Gastroesophageal sphincter (tissue), 3 donors: ENCODE results near the gene TRAPPC6A.

ENCODE experiments used
- POLR2A ChIP-seq, 2 donors: fragments of 450-650 bp; IDR thresholded peaks; one replicate each; pipeline ENCODE4 v1.6.1; 2017; ENCODE audit warnings: antibody characterized with exemption in 2 of 2, mild to moderate bottlenecking in 2 of 2, moderate library complexity in 1 of 2
- POLR2AphosphoS5 ChIP-seq: sonication (generic); formaldehyde crosslinking; IDR thresholded peaks from one replicate; pipeline ENCODE4 v1.6.1; 2017; ENCODE audit warnings: antibody characterized with exemption
- TF ChIP-seq, protein P1 (sequence below), 4 experiments: fragments of 200-600 bp in 2 of 4; fragments of 450-650 bp in 2 of 4; sonication (generic) in 1 of 4; IDR thresholded peaks; one replicate each; pipeline ENCODE4 v1.5.1; 2017 to 2019; ENCODE audit warnings: antibody characterized with exemption in 4 of 4, mild to moderate bottlenecking in 2 of 4, moderate library complexity in 2 of 4

DNA sequence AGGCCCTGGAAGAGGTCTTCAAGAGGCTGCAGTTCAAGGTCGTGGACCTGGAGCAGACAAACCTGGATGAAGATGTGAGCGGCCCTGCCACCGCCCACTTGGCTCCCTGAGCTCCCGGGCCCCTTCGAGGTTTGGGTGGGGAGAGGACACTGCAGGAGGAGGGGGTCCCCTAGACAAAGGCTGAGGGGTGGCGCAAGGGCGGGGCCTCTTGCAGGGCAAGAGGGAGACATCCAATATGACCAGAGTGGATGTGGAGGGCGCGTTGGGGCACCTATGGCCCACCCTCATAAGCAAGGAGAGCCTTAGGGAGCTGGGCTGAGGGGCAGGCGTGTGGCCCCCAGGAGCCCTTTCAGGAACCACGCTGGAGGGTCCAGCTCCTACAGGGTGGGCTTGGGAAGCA is 37.5 kb downstream of the TRAPPC6A start:
- TF ChIP-seq, protein P1, sequence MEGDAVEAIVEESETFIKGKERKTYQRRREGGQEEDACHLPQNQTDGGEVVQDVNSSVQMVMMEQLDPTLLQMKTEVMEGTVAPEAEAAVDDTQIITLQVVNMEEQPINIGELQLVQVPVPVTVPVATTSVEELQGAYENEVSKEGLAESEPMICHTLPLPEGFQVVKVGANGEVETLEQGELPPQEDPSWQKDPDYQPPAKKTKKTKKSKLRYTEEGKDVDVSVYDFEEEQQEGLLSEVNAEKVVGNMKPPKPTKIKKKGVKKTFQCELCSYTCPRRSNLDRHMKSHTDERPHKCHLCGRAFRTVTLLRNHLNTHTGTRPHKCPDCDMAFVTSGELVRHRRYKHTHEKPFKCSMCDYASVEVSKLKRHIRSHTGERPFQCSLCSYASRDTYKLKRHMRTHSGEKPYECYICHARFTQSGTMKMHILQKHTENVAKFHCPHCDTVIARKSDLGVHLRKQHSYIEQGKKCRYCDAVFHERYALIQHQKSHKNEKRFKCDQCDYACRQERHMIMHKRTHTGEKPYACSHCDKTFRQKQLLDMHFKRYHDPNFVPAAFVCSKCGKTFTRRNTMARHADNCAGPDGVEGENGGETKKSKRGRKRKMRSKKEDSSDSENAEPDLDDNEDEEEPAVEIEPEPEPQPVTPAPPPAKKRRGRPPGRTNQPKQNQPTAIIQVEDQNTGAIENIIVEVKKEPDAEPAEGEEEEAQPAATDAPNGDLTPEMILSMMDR (IDR thresholded peaks at IDR 0.05): no peak
- TF ChIP-seq POLR2AphosphoS5 (no peak), POLR2A (IDR thresholded peaks at IDR 0.05) (no peak)
